ENCODE results near the gene NUDT7. TPM values are rescaled to one million over a fixed set of nuclear protein-coding genes. Genes with fewer than 3 reads are reported as not detected.

Gene NUDT7
- total RNA-seq, 1 experiment from 2014 or later: 5.2 TPM

Other genes with a start within 250 kb of the NUDT7 start
- 0.10 TPM for gene VAT1L, start 66.0 kb downstream of the NUDT7 start, total RNA-seq (2021; ENCODE audit: unreplicated experiment)